K562 (cell line): ENCODE results near the gene PAX8. TPM values are rescaled to one million over a fixed set of nuclear protein-coding genes. Genes with fewer than 3 reads are reported as not detected.
A peak's percentile ranks its signal among the peaks of the same experiment; 100 is the strongest.

Experiments used
- ELF4 ChIP-seq: fragments of 450-650 bp; formaldehyde crosslinking; IDR thresholded peaks from 2 replicates; pipeline ENCODE4 v1.4.0; 2022; ENCODE audit warnings: missing genetic modification characterization
- GTF3C2 ChIP-seq: IDR thresholded peaks from 3 replicates; pipeline ENCODE4 v1.6.1; 2011; ENCODE audit warnings: borderline replicate concordance, mild to moderate bottlenecking, moderate library complexity; ENCODE audit not compliant: insufficient read length; ENCODE audit errors: extremely low read depth
- HMG20A ChIP-seq: fragments of 450-650 bp; formaldehyde crosslinking; conservative IDR thresholded peaks from 2 replicates; pipeline ENCODE4 v1.4.0; 2020; ENCODE audit warnings: mild to moderate bottlenecking, mixed read lengths
- PHF20 ChIP-seq: fragments of 450-650 bp; IDR thresholded peaks from 2 replicates; pipeline ENCODE4 v1.6.1; 2018; ENCODE audit not compliant: partially characterized antibody
- SP1 ChIP-seq: sonication (generic); formaldehyde crosslinking; IDR thresholded peaks from 2 replicates; pipeline ENCODE4 v1.8.1; 2022; ENCODE audit warnings: mild to moderate bottlenecking, missing genetic modification reagents
- TCF7L2 ChIP-seq: fragments of 150-350 bp; IDR thresholded peaks from 2 replicates; pipeline ENCODE4 v1.6.1; 2016; ENCODE audit warnings: low read depth, mild to moderate bottlenecking, low read length, moderate library complexity
- TSHZ1 ChIP-seq: fragments of 250-450 bp; sonication (Bioruptor Pico); IDR thresholded peaks from 2 replicates; pipeline ENCODE4 v1.4.0; 2020; ENCODE audit warnings: mild to moderate bottlenecking, moderate library complexity
- ZBTB49 ChIP-seq: sonication (generic); formaldehyde crosslinking; IDR thresholded peaks from 2 replicates; pipeline ENCODE4 v1.8.0; 2022; ENCODE audit warnings: missing genetic modification reagents, mild to moderate bottlenecking, borderline replicate concordance
- ZNF175 ChIP-seq: fragments of 200-800 bp; sonication (Bioruptor generic); IDR thresholded peaks from 2 replicates; pipeline ENCODE4 v1.6.1; 2016; ENCODE audit warnings: low read depth, mild to moderate bottlenecking, missing genetic modification characterization, missing compliant biosample characterization
- ZNF224 ChIP-seq: sonication (generic); formaldehyde crosslinking; IDR thresholded peaks from 2 replicates; pipeline ENCODE4 v1.8.0; 2022; ENCODE audit warnings: mild to moderate bottlenecking, missing genetic modification reagents
- ZNF280B ChIP-seq: fragments of 250-450 bp; sonication (Bioruptor Pico); IDR thresholded peaks from 2 replicates; pipeline ENCODE4 v1.5.1; 2021; ENCODE audit warnings: mild to moderate bottlenecking
- ZNF316 ChIP-seq: fragments of 450-650 bp; IDR thresholded peaks from 2 replicates; pipeline ENCODE4 v1.6.1; 2016
- polyA plus RNA-seq, 8 experiments: library from polyadenylated mRNA; depleted of rRNA in 4 of 8; stranded (reverse) in 5 of 8; unstranded in 3 of 8; fragments of >200 nt; fragmentation: Nextera tagmentation in 2 of 8; fragmentation: Illumina TruSeq in 1 of 8; extraction: Ambion mirVana in 2 of 8; extraction: Trizol in 1 of 8; gene quantifications; 2 replicates each; pipeline versions ENCODE4 v1.2.1 to v1.2.3, GENCODE V29; 2011 to 2014; ENCODE audit warnings: inconsistent platforms in 1 of 8, missing spikeins in 1 of 8
- total RNA-seq, 7 experiments: library from RNA; depleted of rRNA in 6 of 7; stranded (reverse); fragments of >200 nt in 6 of 7; fragmentation: Illumina TruSeq in 2 of 7; extraction: Trizol in 2 of 7; gene quantifications; 2 replicates each; pipeline versions ENCODE4 v1.2.1 to v1.2.3, GENCODE V29; 2011 to 2021; ENCODE audit warnings: low replicate concordance in 1 of 7

Gene PAX8
- total and polyA plus RNA-seq, 9 of the 15 experiments (the other 6 are each of a cell fraction or from before 2014, with no cell fraction given): 0.13 to 2.1 (median 0.51) TPM

GRCh38 chr2:113173542-113174375, 105.0 kb downstream of the PAX8 start, which contains the start of gene PSD4 (continued):
- no peak for TF ChIP-seq GTF3C2
- TF ChIP-seq PHF20: peak; percentile 93
- peak; percentile 90 for TF ChIP-seq ELF4 (CRISPR knock-in tag)
- no peak for TF ChIP-seq ZNF316
- TF ChIP-seq ZBTB49 (CRISPR knock-in tag): no peak
- no peak for TF ChIP-seq TCF7L2
- TF ChIP-seq ZNF280B (CRISPR knock-in tag): no peak
- TF ChIP-seq ZNF224 (CRISPR knock-in tag): no peak
- TF ChIP-seq HMG20A: no peak
- no peak for TF ChIP-seq SP1
- TF ChIP-seq ZNF175: no peak
- TF ChIP-seq TSHZ1: no peak
